GM19043 (cell line): ENCODE data around the gene GPR176.
"Not testable (repeated sequence)": the region's sequence is repeated elsewhere in the genome, so short reads cannot be mapped to it uniquely, and the experiment has no call there.

Experiments
- ATAC-seq: cut with Tn5 transposase; IDR thresholded peaks from one replicate; pipeline ENCODE4 v1.9.1; 2021; ENCODE audit warnings: low read depth; ENCODE audit not compliant: unreplicated experiment

GPR176 gene

DNA sequence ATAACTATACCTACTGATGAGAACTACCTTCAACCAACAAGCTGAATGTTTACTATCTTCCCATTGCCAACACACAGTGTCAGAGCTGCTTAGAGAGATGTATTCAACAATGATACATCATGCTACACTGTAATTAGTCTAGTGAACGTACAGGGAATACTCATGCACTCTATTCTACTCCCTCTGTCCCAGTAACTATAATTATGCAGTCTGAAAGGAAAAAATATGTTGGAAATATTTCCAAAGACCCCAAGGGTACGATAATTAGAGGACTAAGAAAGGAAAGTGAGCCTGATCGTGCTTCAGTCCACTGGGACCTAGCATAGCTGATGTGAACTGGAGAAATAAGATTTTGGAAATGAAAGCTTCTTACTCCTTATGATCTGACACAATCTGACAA, 100.5 kb downstream of the GPR176 start:
- no peak for ATAC-seq

DNA sequence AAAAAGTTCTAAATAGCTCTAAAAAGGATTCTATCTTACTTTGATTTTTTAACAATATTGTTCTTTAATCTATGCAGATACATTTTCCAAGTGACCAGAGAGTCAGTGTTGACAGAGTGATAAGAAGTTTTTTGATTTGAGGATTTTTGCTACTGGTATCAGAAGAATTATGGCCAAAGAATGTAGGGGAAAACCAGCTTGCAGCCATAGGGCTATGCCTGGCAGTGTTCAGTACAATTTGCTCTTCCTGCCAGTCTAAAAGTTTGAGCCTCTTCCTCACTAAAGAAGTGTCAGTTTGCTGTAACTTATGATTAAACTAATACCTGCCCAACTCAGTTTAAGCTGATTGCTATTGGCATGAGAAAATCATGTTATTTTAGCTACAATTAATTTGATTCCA, 102.2 kb downstream of the GPR176 start:
- ATAC-seq = no peak

DNA sequence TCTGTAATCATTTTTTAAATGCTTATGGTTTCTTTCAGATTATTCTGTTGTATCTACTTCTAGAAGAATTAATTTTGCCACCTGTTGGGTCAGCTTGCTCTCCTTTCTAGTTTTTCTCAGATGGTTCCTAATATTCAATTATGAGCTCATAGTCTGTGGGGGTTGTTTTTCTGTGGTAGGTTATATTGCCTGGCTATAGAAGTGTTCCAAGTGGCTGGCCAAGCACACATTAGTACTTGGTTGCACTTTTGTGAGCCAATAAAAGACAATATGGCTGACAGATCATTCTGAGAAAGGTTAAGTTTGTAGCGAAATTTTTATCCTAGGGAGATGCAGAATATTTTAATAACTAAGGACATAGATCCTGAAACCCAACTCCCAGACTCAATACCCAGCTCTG, 105.6 kb downstream of the GPR176 start:
- no peak for ATAC-seq

DNA sequence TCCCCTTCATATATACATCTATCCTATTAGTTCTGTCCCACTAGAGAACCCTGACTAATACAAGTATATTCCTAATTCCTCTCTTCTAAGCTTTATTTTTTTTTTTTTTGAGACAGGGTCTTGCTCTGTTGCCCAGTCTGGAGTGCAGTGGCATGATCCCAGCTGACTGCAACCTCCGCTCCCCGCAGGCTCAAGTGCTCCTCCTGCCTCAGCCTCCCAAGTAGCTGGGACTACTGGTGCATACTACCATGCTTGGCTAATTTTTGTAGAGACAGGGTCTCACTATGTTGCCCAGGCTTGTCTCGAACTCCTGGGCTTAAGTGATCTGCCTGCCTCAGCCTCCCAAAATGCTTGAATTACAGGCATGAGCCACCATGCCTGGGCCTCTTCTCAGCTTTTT, 107.4 kb downstream of the GPR176 start:
- ATAC-seq = not testable (repeated sequence)

GRCh38 chr15:39808909-39809308, 111.2 kb downstream of the GPR176 start:
- ATAC-seq = no peak

- ATAC-seq = no peak
Measured at GRCh38 chr15:39807791-39808190, 112.3 kb downstream of the GPR176 start.

DNA sequence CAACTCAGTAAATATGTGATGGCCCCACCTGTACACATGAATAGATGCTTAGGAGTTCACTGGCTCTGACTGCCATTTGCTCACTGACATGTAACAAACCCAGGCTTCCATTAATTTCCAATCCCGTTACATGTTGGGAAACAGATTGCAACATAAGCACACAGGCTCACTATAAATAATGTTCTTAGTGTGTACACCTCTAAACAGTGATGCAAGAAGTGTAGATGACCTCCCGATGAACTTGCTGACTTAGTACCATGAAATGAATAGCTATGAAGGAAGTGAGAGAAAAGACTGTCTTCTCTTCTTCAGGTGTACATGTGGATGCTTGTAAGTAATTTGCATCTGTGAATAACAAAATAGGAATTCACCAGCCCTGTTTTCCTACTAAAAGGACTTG, 116.0 kb downstream of the GPR176 start:
- no peak for ATAC-seq

- ATAC-seq = no peak
Measured at GRCh38 chr15:39803016-39803415, 117.0 kb downstream of the GPR176 start.

- ATAC-seq = no peak
Measured at GRCh38 chr15:39801641-39802309, 118.3 kb downstream of the GPR176 start.

DNA sequence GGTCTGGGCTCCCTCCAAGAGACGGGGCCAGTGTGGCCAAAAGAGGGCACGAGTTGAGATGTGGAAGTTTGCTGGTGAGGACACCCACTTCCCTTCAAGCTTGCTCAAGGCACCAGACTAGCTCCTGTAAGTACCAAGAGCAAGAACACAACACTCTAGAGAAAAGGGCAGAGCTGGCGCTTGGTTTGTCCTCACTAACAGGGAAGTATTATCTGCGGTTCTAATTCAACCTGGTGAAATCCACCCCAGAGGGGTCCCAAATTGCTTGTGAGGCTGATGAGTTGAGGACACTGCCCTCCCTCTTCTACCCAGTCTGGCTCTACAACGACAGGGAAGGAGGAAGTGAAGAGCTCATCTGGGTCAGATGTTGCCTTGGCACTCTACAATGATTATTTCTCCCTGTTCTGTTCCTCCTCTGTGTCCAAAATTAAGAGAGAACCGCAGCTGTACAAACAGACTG, 120.5 kb downstream of the GPR176 start:
- no peak for ATAC-seq

DNA sequence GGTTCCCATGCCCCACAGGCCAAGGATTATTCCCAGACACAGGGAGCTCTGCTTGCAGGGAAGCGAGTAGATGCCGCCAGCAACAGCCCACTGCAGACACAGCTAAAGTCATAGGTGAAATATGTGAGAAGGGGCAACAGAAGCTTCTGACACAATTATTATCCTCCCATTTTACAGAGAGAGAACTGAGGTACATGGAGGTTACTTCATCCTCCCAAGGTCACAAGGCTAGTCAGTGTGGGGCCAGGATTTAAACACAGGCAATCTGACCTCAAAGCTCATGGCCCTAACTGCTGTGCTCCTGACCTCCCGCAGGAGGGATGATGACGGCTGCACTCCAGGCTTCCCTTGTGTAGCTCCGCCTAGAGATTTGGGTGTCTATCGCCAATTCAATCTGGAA, 121.7 kb downstream of the GPR176 start:
- ATAC-seq = no peak

- ATAC-seq = no peak
Measured at GRCh38 chr15:39797407-39797806, 122.7 kb downstream of the GPR176 start.

GRCh38 chr15:39796601-39797000, 123.5 kb downstream of the GPR176 start:
- ATAC-seq = no peak

DNA sequence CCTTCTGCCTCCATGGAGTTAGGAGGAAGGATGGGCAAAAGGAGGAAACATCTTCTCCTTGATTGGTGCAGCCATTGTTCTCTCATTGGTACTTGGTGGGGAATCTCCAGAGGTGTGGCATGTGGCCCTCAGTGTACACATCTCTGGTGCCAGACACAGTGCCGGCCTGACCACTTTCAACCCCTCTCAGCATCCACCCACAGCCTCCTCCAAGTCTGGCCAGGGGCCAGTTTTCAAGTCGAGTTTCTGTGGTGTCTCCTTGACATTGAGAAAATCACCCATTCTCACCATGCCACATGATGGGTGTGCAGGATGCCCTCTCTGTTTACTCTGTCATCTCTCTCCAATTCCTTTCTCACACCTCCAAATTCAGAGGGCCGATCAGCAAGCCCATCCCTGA, 124.6 kb downstream of the GPR176 start:
- ATAC-seq = no peak

DNA sequence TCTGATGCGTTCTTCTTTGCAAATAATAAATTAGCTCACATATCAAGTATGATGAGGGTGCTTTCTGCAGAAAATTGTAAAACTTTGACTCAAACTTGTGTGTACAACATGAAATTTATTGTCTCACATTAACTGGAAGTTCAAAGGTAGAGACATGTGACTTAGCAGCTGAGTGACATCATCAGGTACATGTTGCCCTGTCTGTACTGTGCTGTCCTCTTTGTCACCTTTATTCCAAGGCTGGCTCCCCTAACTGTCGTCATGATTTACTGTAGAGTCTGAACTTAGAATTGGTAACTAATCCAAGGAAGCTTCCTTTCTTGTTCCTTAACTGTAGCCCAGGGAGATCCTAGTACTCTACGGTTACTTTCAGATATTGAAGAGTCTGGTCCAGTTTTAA, 125.1 kb downstream of the GPR176 start:
- no peak for ATAC-seq

DNA sequence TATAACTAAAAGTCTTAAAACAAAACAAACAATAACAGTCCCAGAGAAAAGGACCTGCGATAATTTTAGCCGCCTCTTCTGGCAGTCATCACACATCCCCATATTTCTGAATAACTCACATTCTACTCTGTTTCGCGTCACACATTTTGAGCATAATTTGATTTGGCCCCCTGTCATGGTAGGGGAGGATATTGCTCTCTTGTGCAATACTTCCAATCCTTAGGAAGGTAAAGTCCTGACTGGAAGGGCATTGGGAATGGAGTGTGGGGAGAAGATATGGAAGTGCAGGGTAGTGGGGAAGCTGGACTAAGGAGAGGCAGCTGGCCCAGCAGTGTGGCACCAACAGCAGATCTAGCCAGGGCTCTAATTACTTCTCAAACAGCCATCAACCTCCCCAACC, 126.1 kb downstream of the GPR176 start:
- ATAC-seq = no peak

DNA sequence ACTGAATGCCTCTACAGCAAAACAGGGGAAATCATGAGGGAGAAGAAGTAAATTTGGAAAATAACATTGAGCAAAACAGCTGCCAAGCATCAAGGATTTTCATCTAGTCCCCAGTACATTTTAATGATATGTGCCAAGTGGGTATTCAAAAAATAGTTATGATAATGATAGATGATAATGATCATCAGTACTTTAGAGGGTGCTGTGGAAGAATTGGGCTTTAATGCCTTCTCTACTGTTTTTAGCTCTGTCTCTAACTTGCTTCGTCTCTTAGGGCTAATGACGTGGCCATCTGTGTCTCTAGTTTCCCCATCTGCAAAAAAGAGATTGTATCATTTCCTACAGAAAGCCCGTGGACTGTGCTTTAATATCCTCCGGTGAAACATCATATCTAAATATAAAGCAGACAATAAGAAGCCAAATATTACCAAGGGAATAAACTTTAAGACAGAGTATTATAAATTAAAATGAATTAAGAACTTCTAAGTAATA, 127.2 kb downstream of the GPR176 start:
- no peak for ATAC-seq

- no peak for ATAC-seq
Measured at GRCh38 chr15:39792025-39792843, 127.8 kb downstream of the GPR176 start.

DNA sequence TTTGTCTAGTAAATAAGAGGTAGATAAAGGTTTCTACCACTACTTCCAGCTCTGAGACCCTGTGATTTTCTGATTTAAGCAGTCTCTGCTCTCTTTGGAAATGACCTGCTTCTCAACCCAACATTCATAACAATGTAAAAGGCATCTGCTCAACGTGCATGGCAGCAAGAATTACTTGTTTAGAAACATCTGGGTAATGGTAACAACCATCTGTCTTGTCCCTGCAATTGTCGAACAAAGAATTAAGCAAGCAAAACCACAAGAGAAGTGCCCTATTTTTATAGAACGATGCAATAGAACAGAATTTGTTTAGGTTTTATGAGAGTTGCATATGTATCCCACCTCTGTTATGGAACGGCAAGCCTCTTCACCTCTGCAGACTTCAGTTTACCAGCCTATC, 130.3 kb downstream of the GPR176 start:
- ATAC-seq = no peak

DNA sequence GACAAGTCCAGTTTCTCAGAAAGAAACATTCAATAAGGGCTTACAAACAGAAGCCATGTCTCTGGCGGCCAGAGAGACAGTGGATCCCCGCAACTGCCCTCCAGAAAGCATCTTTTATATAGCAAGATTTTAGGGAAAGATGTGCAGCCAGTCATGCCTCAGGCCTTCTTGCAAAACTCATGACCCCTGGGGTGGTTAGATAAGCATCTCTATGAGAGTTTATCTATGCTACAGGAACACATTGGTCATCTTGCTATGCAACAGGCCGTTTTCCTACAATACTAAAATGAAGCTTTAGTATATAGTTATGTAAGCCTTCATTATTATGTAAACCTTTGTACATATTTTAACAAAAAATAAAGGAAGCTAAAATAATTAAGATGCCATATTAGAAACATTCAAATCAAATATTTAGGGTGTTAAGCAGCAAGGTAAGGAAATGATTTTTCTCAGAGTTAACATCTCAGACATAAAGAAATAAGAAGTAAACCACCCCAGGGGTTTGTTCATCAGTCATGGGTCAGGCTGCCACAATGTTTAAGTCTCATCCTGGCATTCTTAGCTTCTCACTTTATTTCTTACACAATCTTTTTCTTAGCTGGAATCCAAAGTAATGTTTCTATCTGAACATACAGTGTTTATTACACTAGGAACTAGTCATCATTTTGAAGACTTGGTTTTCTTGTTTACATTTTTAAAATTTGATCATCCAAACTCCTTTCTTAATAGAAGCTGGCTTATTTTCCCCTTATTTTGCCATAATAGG, 131.1 kb downstream of the GPR176 start:
- no peak for ATAC-seq

DNA sequence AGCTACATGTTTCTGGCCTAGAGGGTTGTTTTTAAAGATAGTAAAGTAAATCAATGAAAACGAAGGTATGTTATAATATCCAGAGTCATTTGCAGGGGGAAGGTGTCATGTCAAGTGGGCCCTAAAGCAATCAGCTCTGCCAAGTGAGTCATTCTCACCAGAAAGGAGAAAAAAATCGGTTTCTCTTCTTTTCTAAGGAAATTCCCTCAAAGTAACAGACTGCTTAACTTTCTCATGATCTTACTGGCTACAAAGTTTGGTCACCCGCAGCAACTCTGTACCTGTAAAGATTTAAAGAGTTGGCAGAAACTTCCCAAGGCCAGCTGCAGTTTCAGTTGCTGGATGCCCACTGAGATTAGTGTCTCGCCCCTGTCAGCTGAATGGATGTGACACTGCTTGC, 132.0 kb downstream of the GPR176 start:
- ATAC-seq = no peak
